Measurements from ENCODE around the gene IL12RB2. TPM values are rescaled to one million over a fixed set of nuclear protein-coding genes. Genes with fewer than 3 reads are reported as not detected.

IL12RB2 gene
- total and polyA plus RNA-seq, 2 of the 13 experiments (the other 11 are each of a cell fraction or from before 2014, with no cell fraction given), result not detected

DNA sequence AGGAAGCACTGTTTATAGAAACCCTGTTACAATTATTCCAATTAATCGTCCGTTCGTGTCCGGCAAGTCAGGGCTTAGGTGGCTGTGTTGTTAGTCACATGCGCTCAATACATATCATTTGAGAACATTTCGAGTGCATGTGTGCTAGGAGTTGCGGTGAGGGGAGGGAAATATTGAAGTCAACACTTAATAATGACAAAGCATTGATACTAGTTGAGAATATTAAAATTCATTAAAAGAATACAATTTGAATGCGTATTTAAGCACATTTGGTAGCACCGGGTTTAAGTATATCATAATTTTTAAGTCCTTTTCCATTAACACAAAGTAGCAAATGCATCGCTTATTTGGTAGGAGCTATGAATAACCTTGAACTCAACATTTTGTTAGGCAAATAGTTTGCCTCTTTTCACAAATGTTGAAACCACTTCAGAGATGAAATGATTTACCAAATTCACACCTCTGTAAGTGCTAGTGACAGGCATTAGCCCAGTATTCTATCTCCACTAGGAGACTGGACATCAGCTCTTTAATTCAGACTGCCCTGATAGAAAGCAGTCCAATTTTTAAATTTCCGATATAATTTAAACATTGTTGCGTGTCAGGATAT lies 123.6 kb downstream of the IL12RB2 start:
- peaks cover 24% of the 10 kb centered on the region for H3K4me1 ChIP-seq (ENCODE audit: insufficient read depth, low read length)
- DNase-seq (ENCODE audit: low spot score) (no peak), FAIRE-seq (no peak), ATAC-seq (no peak)
- no peaks in the 10 kb centered on the region; a peak in 1 of 5 replicates for H3K27me3 ChIP-seq (ENCODE audit: control insufficient read depth in 1 of 2, insufficient read depth in 2 of 2, low read length in 2 of 2)
- in situ Hi-C loops (cut with HindIII; ENCODE audit: extremely low pct_ligation_motif_present, low pct_unique_long_range_greater_than_20kb), result no loop called here
- H4K20me1 ChIP-seq (ENCODE audit: insufficient read depth, low read length), result peaks cover 34% of the 10 kb centered on the region
- H3K36me3 ChIP-seq (replicated peaks in 1 of 2; ENCODE audit: control insufficient read depth in 1 of 2, insufficient read depth in 2 of 2, low read length in 2 of 2), result peaks cover 0 to 2% of the 10 kb centered on the region in 2 experiments; a peak in 1 of 5 replicates
- 5% methylated on average over 12 of the region's 12 CpGs for WGBS (ENCODE audit: low lambda C conversion rate)
- ChIA-PET POLR2A (interaction anchor here (0.7 to 3.0 kb wide), 11 partner anchors 8 to 270 kb away, joined by 3 to 15 read pairs (median 5); partner anchors contain the start of gene GADD45A), CTCF (ENCODE audit: low intra/inter-chr PET ratio, low total read pairs) (no interaction called here)
- peak overlapping the region; percentile 85 for H3K4me2 ChIP-seq (ENCODE audit: low read depth, low read length)
- peak overlapping the region; percentile 93 for H3K27ac ChIP-seq (ENCODE audit: extremely low read length, insufficient read depth, low read length)
- intact Hi-C loops (cut with micrococcal nuclease; ENCODE audit: unreplicated experiment), result loop anchor here (2.0 to 5.0 kb wide), 2 partner anchors 56 to 506 kb away; partner anchors contain the start of genes DNAI4 and MIER1
- H3K9me3 ChIP-seq (ENCODE audit: low read length), result no peaks in the 10 kb centered on the region
- peak overlapping the region; percentile 66 to 96 (median 77) for H3K4me3 ChIP-seq (replicated peaks in 1 of 3; ENCODE audit: insufficient read depth in 1 of 3, low read depth in 2 of 3, low read length in 3 of 3)
- peak overlapping the region; percentile 69 for H2AFZ ChIP-seq (ENCODE audit: low read length)
- no TSS peak for BruUV-seq (replicated peaks)
- peaks cover 39% of the 10 kb centered on the region for H3K79me2 ChIP-seq (ENCODE audit: insufficient read depth, low read length)
- peak overlapping the region; percentile 85 for H3K9ac ChIP-seq (ENCODE audit: insufficient read depth, low read depth, low read length)
- TF ChIP-seq ZNF660 (CRISPR knock-in tag; IDR thresholded peaks at IDR 0.05; ENCODE audit: borderline replicate concordance, low read depth) (no peak), ZNF432 (CRISPR knock-in tag; IDR thresholded peaks at IDR 0.05; ENCODE audit: borderline replicate concordance) (no peak), ZNF589 (CRISPR knock-in tag; conservative IDR thresholded peaks at IDR 0.05) (no peak), KDM6A (CRISPR knock-in tag; IDR thresholded peaks at IDR 0.05; ENCODE audit: low read depth) (no peak), GTF2F1 (IDR thresholded peaks at IDR 0.05; ENCODE audit: low read length) (no peak), U2AF1 (optimal IDR thresholded peaks at IDR 0.05; ENCODE audit: low read depth, low read length) (no peak), ZNF354B (CRISPR knock-in tag; IDR thresholded peaks at IDR 0.05) (no peak), ZFP90 (CRISPR knock-in tag; IDR thresholded peaks at IDR 0.05; ENCODE audit: borderline replicate concordance) (0 out of 2 replicates have a peak, but pooled peaks have one; percentile 37), ZNF468 (CRISPR knock-in tag; IDR thresholded peaks at IDR 0.05) (no peak), CCAR2 (optimal IDR thresholded peaks at IDR 0.05; ENCODE audit: low read depth, low read length) (no peak), ZNF780A (CRISPR knock-in tag; IDR thresholded peaks at IDR 0.05) (peak; percentile 26; the same call in 1 of the 2 replicates), PHF8 (CRISPR knock-in tag; IDR thresholded peaks at IDR 0.05) (no peak), ZFAT (CRISPR knock-in tag; conservative IDR thresholded peaks at IDR 0.05) (no peak), ZNF557 (CRISPR knock-in tag; IDR thresholded peaks at IDR 0.05) (0 out of 2 replicates have a peak, but pooled peaks have one; percentile 11), MED13 (CRISPR knock-in tag; IDR thresholded peaks at IDR 0.05) (no peak)
- TF ChIP-seq, protein P1, sequence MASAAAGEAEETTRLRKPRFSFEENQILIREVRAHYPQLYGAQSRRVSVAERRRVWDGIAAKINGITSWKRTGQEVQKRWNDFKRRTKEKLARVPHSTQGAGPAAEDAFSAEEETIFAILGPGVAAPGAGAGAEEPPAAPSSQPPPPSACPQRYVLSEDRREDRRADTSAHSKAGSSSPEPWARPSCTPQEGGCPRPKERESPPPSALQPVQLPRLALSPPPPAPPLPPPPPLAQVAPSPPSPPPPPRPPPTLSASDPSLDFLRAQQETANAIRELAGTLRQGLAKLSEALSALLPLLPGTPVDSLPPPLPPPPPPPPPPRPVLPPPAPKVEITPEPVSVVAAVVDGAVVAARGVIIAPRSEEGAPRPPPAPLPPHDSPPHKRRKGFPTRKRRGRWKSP (CRISPR knock-in tag; IDR thresholded peaks at IDR 0.05), result no peak
- TF ChIP-seq, protein P2, sequence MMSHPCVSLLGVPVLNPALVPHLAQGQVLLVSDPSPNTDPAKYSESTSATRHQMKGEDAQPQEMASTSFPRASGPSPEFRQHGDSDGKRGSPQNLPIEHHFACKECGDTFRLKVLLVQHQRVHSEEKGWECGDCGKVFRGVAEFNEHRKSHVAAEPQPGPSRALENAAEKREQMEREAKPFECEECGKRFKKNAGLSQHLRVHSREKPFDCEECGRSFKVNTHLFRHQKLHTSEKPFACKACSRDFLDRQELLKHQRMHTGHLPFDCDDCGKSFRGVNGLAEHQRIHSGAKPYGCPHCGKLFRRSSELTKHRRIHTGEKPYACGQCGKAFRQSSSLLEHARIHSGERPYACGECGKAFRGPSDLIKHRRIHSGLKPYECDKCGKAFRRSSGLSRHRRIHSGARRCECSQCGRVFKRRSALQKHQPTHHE (CRISPR knock-in tag; IDR thresholded peaks at IDR 0.05; ENCODE audit: borderline replicate concordance), result 0 out of 2 replicates have a peak, but pooled peaks have one; percentile 0
- TF ChIP-seq, protein P3, sequence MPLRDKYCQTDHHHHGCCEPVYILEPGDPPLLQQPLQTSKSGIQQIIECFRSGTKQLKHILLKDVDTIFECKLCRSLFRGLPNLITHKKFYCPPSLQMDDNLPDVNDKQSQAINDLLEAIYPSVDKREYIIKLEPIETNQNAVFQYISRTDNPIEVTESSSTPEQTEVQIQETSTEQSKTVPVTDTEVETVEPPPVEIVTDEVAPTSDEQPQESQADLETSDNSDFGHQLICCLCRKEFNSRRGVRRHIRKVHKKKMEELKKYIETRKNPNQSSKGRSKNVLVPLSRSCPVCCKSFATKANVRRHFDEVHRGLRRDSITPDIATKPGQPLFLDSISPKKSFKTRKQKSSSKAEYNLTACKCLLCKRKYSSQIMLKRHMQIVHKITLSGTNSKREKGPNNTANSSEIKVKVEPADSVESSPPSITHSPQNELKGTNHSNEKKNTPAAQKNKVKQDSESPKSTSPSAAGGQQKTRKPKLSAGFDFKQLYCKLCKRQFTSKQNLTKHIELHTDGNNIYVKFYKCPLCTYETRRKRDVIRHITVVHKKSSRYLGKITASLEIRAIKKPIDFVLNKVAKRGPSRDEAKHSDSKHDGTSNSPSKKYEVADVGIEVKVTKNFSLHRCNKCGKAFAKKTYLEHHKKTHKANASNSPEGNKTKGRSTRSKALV (CRISPR knock-in tag; IDR thresholded peaks at IDR 0.05), result 0 out of 2 replicates have a peak, but pooled peaks have one; percentile 16
